Gastroesophageal sphincter (tissue), 3 donors: ENCODE data around the gene ATOH7.
"Not testable (repeated sequence)": the region's sequence is repeated elsewhere in the genome, so short reads cannot be mapped to it uniquely, and the experiment has no call there.

ENCODE experiments used
- EP300 ChIP-seq: sonication (generic); formaldehyde crosslinking; IDR thresholded peaks from one replicate; pipeline ENCODE4 v1.6.1; 2017; ENCODE audit warnings: antibody characterized with exemption, mild to moderate bottlenecking
- TF ChIP-seq, protein P1 (sequence below), 4 experiments: fragments of 200-600 bp in 2 of 4; fragments of 450-650 bp in 2 of 4; sonication (generic) in 1 of 4; IDR thresholded peaks; one replicate each; pipeline ENCODE4 v1.5.1; 2017 to 2019; ENCODE audit warnings: antibody characterized with exemption in 4 of 4, mild to moderate bottlenecking in 2 of 4, moderate library complexity in 2 of 4

DNA sequence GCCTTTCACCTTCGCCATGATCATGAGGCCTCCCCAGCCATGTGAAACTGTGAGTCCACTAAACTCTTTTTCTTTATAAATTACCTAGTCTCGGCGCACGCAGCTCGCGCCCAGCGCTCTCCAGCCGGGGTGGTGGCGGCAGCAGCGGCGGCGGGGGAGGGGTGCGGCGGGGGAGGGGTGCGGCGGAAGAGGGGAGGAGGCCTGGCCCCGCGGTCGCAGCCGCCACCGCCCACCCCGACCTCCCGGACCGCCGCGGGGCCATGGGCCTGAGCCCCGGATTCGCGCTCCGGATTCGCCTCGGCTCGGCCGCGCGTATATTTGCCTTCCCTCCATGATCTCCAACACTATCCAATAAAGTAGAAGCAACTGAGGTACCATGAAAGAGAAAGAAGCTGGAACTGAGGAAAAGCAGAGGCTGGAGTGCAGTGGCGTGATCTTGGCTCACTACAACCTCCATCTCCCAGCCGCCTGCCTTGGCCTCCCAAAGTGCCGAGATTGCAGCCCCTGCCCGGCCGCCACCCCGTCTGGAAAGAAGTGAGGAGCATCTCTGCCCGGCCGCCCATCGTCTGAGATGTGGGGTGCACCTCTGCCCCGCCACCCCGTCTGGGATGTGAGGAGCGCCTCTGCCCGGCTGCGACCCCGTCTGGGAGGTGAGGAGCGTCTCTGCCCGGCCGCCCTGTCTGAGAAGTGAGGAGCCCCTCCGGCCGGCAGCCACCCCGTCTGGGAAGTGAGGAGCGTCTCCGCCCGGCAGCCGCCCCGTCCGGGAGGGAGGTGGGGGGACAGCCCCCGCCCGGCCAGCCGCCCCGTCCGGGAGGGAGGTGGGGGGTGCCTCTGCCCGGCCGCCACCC lies 47.2 kb upstream of the ATOH7 start:
- TF ChIP-seq, protein P1, sequence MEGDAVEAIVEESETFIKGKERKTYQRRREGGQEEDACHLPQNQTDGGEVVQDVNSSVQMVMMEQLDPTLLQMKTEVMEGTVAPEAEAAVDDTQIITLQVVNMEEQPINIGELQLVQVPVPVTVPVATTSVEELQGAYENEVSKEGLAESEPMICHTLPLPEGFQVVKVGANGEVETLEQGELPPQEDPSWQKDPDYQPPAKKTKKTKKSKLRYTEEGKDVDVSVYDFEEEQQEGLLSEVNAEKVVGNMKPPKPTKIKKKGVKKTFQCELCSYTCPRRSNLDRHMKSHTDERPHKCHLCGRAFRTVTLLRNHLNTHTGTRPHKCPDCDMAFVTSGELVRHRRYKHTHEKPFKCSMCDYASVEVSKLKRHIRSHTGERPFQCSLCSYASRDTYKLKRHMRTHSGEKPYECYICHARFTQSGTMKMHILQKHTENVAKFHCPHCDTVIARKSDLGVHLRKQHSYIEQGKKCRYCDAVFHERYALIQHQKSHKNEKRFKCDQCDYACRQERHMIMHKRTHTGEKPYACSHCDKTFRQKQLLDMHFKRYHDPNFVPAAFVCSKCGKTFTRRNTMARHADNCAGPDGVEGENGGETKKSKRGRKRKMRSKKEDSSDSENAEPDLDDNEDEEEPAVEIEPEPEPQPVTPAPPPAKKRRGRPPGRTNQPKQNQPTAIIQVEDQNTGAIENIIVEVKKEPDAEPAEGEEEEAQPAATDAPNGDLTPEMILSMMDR (IDR thresholded peaks at IDR 0.05): not testable (repeated sequence)
- not testable (repeated sequence) for TF ChIP-seq EP300
